GM21529 (cell line): ENCODE results near the gene KLC4.
A peak's percentile ranks its signal among the peaks of the same experiment; 100 is the strongest.
"Not testable (repeated sequence)": the region's sequence is repeated elsewhere in the genome, so short reads cannot be mapped to it uniquely, and the experiment has no call there.

Source experiments
- ATAC-seq: cut with Tn5 transposase; IDR thresholded peaks from one replicate; pipeline ENCODE4 v1.9.1; 2021; ENCODE audit not compliant: unreplicated experiment

The KLC4 gene

DNA sequence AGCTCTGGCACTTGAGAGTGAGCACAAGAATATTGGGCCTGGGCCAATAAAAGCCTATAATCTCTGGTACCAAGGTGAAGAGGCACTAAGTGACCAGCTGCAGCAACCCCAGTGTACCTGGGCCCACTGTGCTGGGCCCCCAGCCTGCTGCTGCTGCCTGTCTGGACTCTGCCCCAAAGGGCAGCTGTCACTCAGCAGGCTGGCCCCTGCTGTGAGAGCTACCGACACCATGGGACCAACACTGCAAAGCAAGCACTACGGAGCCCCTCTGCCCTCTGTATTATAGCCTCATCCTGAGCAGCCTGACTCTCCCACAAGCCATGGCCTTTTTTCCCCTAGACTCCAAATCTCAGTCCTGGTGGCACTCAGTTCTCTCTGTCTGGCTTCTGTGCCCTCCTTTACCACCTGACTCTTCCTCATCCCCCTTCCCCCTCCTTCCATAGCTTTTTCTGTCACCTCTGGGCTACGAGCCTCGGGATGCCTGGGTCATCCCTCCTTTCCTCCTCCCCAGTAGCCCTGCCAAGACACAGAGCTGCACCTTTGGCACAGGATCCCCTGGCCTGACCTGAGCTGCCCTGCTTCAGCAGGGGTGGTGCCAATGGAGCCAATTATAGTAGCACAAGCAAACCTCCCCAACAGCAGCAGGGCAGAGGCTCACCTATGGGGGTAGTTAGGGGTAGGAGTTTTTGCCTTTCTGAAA, 23.8 kb upstream of the KLC4 start:
- no peak for ATAC-seq

GRCh38 chr6:43036712-43037111, 22.7 kb upstream of the KLC4 start:
- ATAC-seq: no peak

DNA sequence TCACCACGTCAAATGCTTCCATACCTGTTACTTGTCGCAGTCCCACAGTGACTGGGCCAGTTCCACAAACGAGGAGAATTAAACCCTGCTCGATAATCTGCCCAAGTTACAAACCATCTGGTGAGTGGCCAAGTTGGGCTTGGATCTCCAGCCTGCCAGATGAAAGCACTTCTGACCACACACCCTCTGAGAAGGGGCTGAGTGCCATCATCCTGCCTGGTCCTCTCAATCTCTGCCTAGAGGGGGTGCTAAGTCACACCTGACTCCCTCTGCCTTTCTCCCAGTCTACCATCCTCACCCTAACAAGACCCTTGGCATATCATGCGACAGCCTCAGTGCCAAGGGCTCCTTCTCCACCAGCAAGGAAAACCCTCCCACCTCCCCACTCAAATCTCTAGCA, 22.2 kb upstream of the KLC4 start:
- ATAC-seq: no peak

DNA sequence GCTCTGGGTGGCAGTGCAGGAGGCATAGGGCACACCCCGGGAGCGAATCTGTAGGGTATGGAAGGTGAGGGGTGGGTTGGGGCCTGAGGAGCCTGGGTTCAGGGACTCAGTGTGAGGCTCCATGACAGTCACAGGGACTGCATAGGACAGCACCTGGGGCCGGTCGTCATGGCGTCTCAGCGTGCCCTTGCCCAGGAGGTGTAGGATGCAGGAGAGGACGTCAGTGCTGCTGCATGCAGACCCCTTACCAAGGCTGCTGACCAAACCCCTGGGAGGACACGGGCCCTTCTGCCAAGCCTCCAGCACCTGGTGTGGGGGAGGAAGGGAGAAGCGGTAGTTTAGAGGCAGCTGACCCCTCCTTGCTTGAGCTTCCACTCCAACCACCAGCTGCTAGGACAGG, 21.7 kb upstream of the KLC4 start:
- no peak for ATAC-seq

GRCh38 chr6:43038727-43039126, 20.7 kb upstream of the KLC4 start:
- ATAC-seq: no peak

DNA sequence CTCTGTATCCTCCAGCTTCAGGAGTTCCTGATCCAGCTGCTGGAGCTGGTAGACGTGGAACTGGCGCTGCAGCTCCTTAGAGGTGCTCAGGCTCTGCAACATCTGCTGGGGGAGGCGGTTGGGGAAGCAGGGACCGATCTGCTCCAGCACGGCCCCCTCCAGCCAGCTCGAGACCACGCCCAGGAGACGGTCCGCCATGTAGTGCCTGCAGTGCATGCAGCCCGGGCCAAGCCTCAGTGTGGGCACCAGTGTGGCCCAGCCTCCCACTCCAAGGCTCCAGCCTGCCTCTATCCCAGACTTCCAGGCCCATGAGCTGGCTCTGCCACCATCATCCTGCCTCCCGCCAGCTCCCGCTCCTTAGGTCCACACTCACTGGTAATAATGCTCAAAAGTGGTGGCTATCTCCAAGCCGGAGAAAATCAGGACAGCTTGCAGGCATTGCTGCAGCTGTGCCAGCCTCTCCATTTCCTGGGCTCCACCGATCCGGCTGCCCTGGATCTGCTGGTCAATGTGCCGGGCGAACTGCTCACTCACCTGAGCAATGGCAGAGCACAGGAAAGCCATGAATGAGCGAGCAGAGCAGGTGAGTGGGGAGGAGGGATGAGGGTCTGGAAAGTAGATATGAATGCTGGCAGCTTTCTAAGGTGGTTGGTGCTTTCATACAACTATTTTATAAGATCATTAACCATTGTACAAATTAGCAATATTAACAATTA, 18.7 kb upstream of the KLC4 start:
- ATAC-seq: no peak

DNA sequence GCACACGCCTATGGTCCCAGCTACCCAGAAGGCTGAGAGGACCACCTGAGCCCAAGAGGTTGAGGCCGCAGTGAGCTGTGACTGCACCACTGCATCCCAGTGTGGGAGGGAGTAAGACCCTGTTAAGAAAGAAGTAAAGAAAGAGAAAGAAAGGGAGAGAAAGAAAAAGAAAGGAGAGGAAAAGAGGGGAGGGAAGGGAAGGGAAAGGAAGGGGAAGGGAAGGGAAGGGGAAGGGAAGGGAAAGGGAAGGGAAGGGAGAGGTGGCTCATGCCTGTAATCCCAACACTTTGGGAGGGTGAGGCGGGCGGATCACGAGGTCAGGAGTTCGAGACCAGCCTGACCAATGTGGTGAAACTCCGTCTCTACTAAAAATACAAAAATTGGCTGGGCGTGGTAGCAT, 18.0 kb upstream of the KLC4 start:
- ATAC-seq: not testable (repeated sequence)

DNA sequence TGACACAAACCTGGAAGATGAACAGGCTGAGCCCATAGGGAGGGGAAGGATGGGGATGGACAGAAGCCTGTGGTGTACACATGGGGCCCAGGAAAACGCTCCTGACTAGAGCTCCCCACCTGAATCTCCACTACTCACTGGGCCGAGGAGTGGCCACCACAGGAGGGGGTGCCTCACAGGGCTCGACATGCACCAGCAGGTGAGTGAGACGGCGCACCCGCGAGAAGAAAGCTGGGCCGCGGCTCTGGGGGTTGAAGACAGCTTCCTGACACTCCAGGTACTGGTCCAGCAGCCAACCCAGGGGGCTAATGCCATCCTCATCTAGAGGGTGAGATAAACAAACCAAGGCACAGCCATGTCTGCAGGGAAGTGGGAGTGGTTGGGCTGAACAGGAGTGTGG, 16.1 kb upstream of the KLC4 start:
- no peak for ATAC-seq

- no peak for ATAC-seq
These were observed 14.0 kb upstream of the KLC4 start for GRCh38 chr6:43045371-43045930.

DNA sequence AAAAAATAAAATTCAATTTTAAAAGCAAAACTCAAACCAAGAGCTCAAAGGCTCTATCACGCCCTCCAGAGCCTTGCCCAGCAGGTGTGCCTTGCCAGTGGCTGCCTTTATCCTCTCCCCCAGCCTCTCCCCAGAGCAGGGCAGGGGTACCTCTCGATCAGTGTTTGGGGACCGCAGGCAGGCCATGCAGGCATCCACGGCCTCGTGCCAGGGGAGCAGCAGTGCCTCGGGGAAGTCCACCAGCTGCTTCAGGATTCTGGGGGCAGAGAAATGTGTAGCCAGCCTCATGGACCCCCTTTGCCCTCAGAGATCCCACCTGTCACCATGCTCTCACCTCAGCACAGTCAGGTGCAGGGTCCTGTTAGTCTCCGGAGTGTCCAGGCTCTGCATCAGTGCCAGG, 11.4 kb upstream of the KLC4 start:
- no peak for ATAC-seq

DNA sequence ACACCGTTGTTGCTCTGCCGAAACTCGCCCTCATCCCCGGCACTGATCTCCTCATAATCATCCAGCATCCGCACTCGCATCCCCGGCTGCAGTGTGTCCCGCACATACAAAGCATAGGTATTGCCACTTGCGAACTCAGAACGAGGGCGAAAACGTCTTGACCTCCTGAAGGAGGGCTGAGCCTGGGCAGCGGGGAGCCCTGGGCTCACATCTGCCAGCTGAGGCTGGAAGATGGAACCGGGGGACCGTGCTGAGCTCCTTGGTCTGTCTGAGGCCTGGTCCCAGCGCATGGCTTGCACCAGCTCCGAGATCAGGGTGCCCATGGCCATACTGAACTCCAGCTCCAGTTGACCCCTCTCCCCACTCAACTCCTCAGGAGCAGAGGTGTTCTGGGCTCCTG, 8.4 kb upstream of the KLC4 start:
- no peak for ATAC-seq

GRCh38 chr6:43052225-43052841, 7.1 kb upstream of the KLC4 start:
- ATAC-seq: no peak

DNA sequence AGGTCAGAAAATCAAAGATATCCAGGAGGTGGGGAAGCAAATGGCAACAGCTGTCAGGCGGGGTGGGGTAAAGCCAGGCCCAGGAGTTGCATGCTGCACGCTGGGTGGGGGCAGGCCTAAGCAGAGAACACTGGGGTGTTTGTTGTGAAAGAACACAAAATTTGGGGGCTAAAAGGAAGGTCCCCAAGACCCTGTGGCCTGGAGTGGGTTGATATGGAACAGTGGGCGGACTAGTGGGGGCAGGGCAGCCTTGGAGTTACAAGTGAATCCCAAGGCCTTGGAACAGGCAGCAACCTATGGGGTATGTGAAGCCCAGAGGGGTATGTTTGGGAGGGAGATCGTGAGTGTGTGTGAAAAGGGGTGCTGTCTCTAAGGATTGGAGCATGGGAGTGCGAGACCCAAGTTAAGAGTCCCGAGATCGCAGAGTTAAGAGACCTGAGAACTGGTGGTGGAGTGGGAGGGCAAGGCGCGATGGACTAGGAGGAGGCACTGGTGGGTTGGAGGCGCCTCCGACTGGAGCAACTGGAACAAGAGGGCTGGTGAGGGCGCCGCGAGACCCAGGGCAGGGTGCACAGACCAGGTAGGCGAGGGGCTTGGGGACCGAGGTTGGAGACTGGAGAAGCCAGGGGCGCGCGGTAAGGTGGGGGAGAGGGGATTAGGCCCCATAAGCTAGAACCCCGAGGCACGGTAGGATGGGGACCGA, 6.4 kb upstream of the KLC4 start:
- ATAC-seq: peak; percentile 29

GRCh38 chr6:43053545-43054205, 5.8 kb upstream of the KLC4 start, which contains the start of gene CUL7:
TSS of gene CUL7 (minus strand) at chr6:43053851. CDS start at chr6:43052788, 1,063 bp downstream.
- peak; percentile 88 for ATAC-seq

DNA sequence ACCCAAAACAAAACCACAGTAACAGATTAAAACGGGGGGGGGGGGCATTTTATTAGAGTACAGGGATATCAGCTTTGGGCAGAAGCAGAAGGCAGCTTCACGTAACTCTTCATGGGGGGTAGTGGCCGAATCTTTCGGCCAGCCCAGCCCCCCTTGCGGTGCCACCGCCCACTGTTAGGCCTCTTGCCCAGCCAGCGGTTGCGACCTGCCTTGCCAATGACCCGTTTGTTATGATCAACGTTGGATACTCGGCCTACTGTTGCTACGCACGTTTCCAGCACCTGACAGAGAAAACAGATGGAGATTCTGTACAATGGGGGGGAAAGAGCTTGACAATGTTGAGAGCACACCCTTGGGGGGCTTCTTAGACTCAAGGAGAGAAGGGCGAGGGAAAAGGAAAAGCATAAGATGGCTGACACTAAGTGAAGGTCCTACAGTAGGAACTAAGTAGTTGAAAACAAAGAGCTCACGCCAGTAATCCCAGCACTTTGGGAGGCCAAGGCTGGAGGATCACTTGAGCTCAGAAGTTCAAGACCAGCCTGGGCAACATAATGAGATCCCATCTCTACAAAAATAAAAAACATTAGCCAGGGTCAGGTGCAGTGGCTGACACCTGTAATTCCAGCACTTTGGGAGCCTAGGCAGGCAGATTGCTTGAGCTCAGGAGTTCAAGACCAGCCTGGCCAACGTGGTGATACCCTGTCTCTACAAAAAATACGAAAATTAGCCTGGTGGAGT, 5.1 kb upstream of the KLC4 start:
- no peak for ATAC-seq

DNA sequence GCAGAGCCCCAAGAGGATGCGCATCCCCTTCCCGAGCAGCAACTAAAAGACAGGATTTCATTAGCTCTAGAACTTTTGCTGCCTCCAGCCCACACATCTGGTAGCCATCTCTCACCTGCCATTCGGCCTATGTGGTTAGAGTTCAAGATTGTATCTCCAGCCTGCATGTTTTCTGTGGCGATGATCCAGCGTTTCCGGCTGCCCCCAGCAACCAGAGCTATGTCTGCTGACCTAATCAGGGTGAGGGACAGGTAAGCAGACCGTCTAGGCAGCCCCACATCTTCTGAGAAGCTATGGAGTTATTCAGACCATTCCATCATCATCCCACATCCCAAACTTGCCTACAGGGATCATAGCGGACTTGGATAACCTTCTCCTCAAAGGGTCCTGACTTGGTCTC, 3.5 kb upstream of the KLC4 start:
- ATAC-seq: no peak

GRCh38 chr6:43058531-43058930, 900 bp upstream of the KLC4 start:
- ATAC-seq: no peak

GRCh38 chr6:43060034-43060754, 763 bp downstream of the KLC4 start:
- ATAC-seq: no peak
